ENCODE measurements around the gene GAL3ST2. TPM values are rescaled to one million over a fixed set of nuclear protein-coding genes. Genes with fewer than 3 reads are reported as not detected.

GAL3ST2 gene
- not detected in 2 replicates for total RNA-seq (2014; rRNA removed)
- Bru-seq, nascent RNA, result percentile 32 among the genes with signal in this experiment
- percentile 54 among the genes with signal in this experiment for BruChase-seq, experiment 1, labeled RNA remaining after a 6-hour chase
- percentile 50 among the genes with signal in this experiment for BruChase-seq, experiment 2, labeled RNA remaining after a 2-hour chase
- long read RNA-seq, result 0 reads

DNA sequence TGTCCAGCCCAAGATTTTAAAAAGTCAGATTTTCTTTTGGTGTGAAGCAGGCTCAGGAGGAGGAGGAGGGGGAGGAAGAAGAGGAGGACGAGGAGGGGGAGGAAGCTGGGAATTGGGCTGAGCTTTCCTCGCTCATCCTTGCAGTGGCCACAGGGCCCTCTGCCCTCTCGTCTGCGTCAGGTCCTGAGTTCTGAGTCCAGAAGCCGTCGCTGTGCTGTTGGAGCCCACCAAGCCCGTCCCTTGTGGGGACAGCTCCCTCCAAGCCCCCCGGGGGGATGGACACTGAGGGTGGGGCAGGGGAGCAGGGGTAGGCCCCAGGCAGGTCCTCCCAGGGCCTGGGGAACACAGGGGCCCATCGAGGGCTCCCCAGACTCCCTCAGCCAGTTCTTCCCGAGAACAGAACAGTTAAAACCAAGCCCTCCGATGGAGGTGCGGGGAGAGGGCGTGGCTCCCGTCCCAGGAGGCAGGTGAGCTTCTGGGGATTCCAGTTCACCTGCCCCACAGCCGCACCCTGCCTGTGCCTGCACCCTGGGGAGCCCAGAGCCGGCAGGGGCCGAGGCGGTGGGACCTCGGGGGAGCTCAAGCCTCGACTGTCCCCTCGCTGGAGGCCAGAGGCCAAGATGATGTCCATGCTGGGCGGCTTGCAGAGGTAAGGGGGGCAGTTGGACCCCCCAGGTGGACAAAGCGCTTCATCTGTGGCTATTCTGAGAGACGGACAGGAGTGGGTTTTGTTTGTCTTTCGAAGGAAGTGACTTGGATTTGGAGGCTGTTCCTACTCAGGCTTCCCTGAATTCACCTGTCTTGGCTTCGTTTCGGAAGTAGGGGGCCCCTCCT is at the start of gene GAL3ST2:
Gene GAL3ST2 (plus strand): TSS at position 487 of the 834 bp plus-strand sequence. CDS start 134 bp downstream, at position 621.
- BruUV-seq (replicated peaks), result no TSS peak
- ChIA-PET POLR2A (ENCODE audit: unreplicated experiment) (no interaction called here), CTCF (no interaction called here)
- Histone ChIP-seq H3K9ac (ENCODE audit: low read length) (no peak within 1 kb of the TSS), H3K9me2 (replicated peaks; ENCODE audit: low read length) (no peaks in the 10 kb centered on the region), H2AFZ (ENCODE audit: low read length) (no peak within 1 kb of the TSS), H3K4me3 (ENCODE audit: low read length) (no peak within 1 kb of the TSS), H3F3A (ENCODE audit: low read length, unreplicated experiment) (no peaks in the 10 kb centered on the region), H3K9me3 (ENCODE audit: low read length) (no peaks in the 10 kb centered on the region), H3K4me2 (ENCODE audit: low read length) (no peak within 1 kb of the TSS), H3K4me1 (ENCODE audit: insufficient read depth, low read length) (peaks cover 5% of the 10 kb centered on the region), H3K79me2 (ENCODE audit: low read length) (no peaks in the 10 kb centered on the region), H3K36me3 (ENCODE audit: low read depth, low read length) (no peaks in the 10 kb centered on the region), H3K27me3 (ENCODE audit: low read length) (no peaks in the 10 kb centered on the region), H3K27ac (ENCODE audit: low read length) (no peak within 1 kb of the TSS), H4K20me1 (ENCODE audit: low read length) (no peaks in the 10 kb centered on the region)
- TF ChIP-seq, protein P1, sequence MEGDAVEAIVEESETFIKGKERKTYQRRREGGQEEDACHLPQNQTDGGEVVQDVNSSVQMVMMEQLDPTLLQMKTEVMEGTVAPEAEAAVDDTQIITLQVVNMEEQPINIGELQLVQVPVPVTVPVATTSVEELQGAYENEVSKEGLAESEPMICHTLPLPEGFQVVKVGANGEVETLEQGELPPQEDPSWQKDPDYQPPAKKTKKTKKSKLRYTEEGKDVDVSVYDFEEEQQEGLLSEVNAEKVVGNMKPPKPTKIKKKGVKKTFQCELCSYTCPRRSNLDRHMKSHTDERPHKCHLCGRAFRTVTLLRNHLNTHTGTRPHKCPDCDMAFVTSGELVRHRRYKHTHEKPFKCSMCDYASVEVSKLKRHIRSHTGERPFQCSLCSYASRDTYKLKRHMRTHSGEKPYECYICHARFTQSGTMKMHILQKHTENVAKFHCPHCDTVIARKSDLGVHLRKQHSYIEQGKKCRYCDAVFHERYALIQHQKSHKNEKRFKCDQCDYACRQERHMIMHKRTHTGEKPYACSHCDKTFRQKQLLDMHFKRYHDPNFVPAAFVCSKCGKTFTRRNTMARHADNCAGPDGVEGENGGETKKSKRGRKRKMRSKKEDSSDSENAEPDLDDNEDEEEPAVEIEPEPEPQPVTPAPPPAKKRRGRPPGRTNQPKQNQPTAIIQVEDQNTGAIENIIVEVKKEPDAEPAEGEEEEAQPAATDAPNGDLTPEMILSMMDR (conservative IDR thresholded peaks at IDR 0.05; ENCODE audit: low read depth, low read length), result no peak
- TF ChIP-seq EZH2 (IDR thresholded peaks at IDR 0.05; ENCODE audit: low read length, unreplicated experiment) (no peak), EZH2phosphoT487 (IDR thresholded peaks at IDR 0.05; ENCODE audit: borderline replicate concordance, low read length) (no peak)
- no peak for DNase-seq
- no peak for ATAC-seq
- intact Hi-C loops (cut with micrococcal nuclease), result no loop called here

DNA sequence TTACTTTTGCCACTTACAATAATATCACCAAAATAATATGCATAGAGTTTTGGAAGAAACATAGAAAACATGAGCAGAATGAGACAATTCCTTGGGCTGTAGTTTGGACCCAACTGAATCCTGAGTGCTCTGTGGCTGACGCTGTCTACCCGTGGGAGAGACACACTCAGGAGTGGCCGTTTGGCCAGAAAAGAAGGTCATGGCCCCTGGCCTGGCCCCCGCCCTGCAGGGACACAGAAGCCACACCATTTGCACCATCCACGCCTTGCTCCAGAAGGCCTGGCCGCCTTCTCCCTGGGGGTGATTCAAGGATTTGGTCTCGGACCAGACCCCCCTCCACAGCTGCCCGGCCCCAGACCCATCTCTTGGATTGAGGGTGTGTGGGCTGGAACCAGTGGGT is 48.6 kb upstream of the GAL3ST2 start:
- no peak overlapping the region for H3K4me2 ChIP-seq (ENCODE audit: low read length)
- no peak for TF ChIP-seq EZH2phosphoT487 (IDR thresholded peaks at IDR 0.05; ENCODE audit: borderline replicate concordance, low read length)
- TF ChIP-seq, protein P1 (conservative IDR thresholded peaks at IDR 0.05; ENCODE audit: low read depth, low read length), result no peak
- TF ChIP-seq EZH2 (IDR thresholded peaks at IDR 0.05; ENCODE audit: low read length, unreplicated experiment), result no peak
- TSS peak; percentile 19 for BruUV-seq (replicated peaks)
- ChIA-PET CTCF (no interaction called here), POLR2A (ENCODE audit: unreplicated experiment) (no interaction called here)
- H3K4me1 ChIP-seq (ENCODE audit: insufficient read depth, low read length), result peaks cover 2% of the 10 kb centered on the region
- H3K9me2 ChIP-seq (replicated peaks; ENCODE audit: low read length), result no peaks in the 10 kb centered on the region
- H3K9ac ChIP-seq (ENCODE audit: low read length), result no peak overlapping the region
- ATAC-seq (no peak), DNase-seq (no peak)
- H3K27ac ChIP-seq (ENCODE audit: low read length), result no peak overlapping the region
- H2AFZ ChIP-seq (ENCODE audit: low read length), result no peak overlapping the region
- H3K36me3 ChIP-seq (ENCODE audit: low read depth, low read length), result peaks cover 5% of the 10 kb centered on the region
- H3K27me3 ChIP-seq (ENCODE audit: low read length), result no peaks in the 10 kb centered on the region
- H3K4me3 ChIP-seq (ENCODE audit: low read length), result no peak overlapping the region
- H3K9me3 ChIP-seq (ENCODE audit: low read length), result no peaks in the 10 kb centered on the region
- H3F3A ChIP-seq (ENCODE audit: low read length, unreplicated experiment), result no peaks in the 10 kb centered on the region
- H4K20me1 ChIP-seq (ENCODE audit: low read length), result no peaks in the 10 kb centered on the region
- intact Hi-C loops (cut with micrococcal nuclease), result no loop called here
- no peaks in the 10 kb centered on the region for H3K79me2 ChIP-seq (ENCODE audit: low read length)

DNA sequence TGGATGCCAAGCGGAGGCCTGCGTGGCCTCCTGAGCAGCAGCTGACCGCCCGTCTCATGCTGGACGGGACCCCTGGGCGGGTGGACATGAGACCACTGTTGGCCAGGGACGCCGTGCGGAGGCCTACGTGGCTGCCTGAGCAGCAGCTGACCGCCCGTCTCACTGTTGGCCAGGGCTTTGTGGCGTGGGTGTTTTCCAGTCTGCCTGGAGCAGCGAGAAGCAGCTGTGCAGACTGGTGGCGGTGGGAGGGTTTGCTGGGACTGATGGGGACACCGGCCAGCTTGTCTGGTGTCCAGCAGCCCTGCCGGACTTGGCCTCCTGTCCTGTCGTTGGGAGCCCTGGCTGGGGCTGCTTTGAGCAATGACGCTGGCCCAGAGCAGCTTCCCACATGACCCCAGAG is 48.0 kb upstream of the GAL3ST2 start:
- BruUV-seq (replicated peaks), result no TSS peak
- TF ChIP-seq, protein P1 (conservative IDR thresholded peaks at IDR 0.05; ENCODE audit: low read depth, low read length), result no peak
- TF ChIP-seq EZH2 (IDR thresholded peaks at IDR 0.05; ENCODE audit: low read length, unreplicated experiment) (no peak), EZH2phosphoT487 (IDR thresholded peaks at IDR 0.05; ENCODE audit: borderline replicate concordance, low read length) (no peak)

More for the DNA sequence above, 48.0 kb upstream of the GAL3ST2 start:
- Histone ChIP-seq H3K27me3 (ENCODE audit: low read length) (no peaks in the 10 kb centered on the region), H3K36me3 (ENCODE audit: low read depth, low read length) (no peaks in the 10 kb centered on the region), H3K27ac (ENCODE audit: low read length) (no peak overlapping the region), H3K9me3 (ENCODE audit: low read length) (no peaks in the 10 kb centered on the region), H3K4me1 (ENCODE audit: insufficient read depth, low read length) (peaks cover 8% of the 10 kb centered on the region), H3K4me3 (ENCODE audit: low read length) (no peak overlapping the region), H3F3A (ENCODE audit: low read length, unreplicated experiment) (peaks cover under 1% of the 10 kb centered on the region), H3K9ac (ENCODE audit: low read length) (no peak overlapping the region), H3K9me2 (replicated peaks; ENCODE audit: low read length) (no peaks in the 10 kb centered on the region), H3K4me2 (ENCODE audit: low read length) (no peak overlapping the region), H2AFZ (ENCODE audit: low read length) (no peak overlapping the region), H3K79me2 (ENCODE audit: low read length) (no peaks in the 10 kb centered on the region), H4K20me1 (ENCODE audit: low read length) (no peaks in the 10 kb centered on the region)
- ATAC-seq, result no peak
- ChIA-PET POLR2A (ENCODE audit: unreplicated experiment) (no interaction called here), CTCF (no interaction called here)
- intact Hi-C loops (cut with micrococcal nuclease), result no loop called here
- no peak for DNase-seq

All from PC-3 (cell line).